HepG2 (cell line): ENCODE measurements around the gene VIPR1. TPM values are rescaled to one million over a fixed set of nuclear protein-coding genes. Genes with fewer than 3 reads are reported as not detected.

Source experiments
- ATAC-seq: fragments of 200-7000 bp; cut with Tn5 transposase; 3 replicates; pipeline ENCODE4 v1.9.1; 2020; ENCODE audit warnings: mild to moderate bottlenecking, moderate library complexity
- BruUV-seq: library from RNA; stranded (reverse); fragments of 400-500 nt; replicated peaks from 2 replicates; lab custom pipeline; 2021; lab: Mats Ljungman, UMichigan
- CTCF ChIA-PET: fragments of 300-600 bp; formaldehyde crosslinking; extraction: SDS; loops from one replicate; lab custom pipeline; 2021; ENCODE audit warnings: low total read pairs, inconsistent platforms, low intra/inter-chr PET ratio; lab: Yijun Ruan, JAX
- POLR2A ChIA-PET: fragments of 350-600 bp; sonication (Branson Sonifier 250); formaldehyde crosslinking; loops from one replicate; lab custom pipeline; 2020; ENCODE audit warnings: antibody characterized with exemption, inconsistent platforms; lab: Yijun Ruan, JAX
- DNase-seq: peaks from one replicate; pipeline ENCODE4 v3.0.0-alpha.2; 2015; ENCODE audit warnings: low spot score
- FAIRE-seq: peaks from 3 replicates; lab custom pipeline; 2011; peaks lifted over from hg19 to GRCh38; lab: Jason Lieb, UNC
- H2AFZ ChIP-seq: one replicate; pipeline ENCODE4 v1.6.1; 2011; ENCODE audit warnings: low read length, inconsistent platforms
- H3K27ac ChIP-seq: fragments of 300-600 bp; 3 replicates; pipeline ENCODE4 v1.8.0; 2011; ENCODE audit warnings: mixed run types, mild to moderate bottlenecking, mixed read lengths, low read length, inconsistent platforms; ENCODE audit not compliant: insufficient read depth; ENCODE audit errors: extremely low read length
- H3K27me3 ChIP-seq, 2 experiments: fragments of 200-600 bp in 1 of 2; 2 replicates in 1 of 2; 3 replicates in 1 of 2; pipeline versions ENCODE4 v1.6.0 to v1.8.0; 2011; ENCODE audit warnings: low read length in 2 of 2, mild to moderate bottlenecking in 2 of 2, moderate library complexity in 2 of 2, inconsistent platforms in 1 of 2; ENCODE audit not compliant: insufficient read depth in 2 of 2, control insufficient read depth in 1 of 2
- H3K36me3 ChIP-seq, 2 experiments: fragments of 200-600 bp in 1 of 2; replicated peaks in 1 of 2; 2 replicates in 1 of 2; 3 replicates in 1 of 2; pipeline versions ENCODE4 v1.5.1 to v1.8.0; 2011; ENCODE audit warnings: low read length in 2 of 2, inconsistent platforms in 1 of 2; ENCODE audit not compliant: insufficient read depth in 2 of 2, control insufficient read depth in 1 of 2
- H3K4me1 ChIP-seq: 2 replicates; pipeline ENCODE4 v1.5.1; 2012; ENCODE audit warnings: low read length, inconsistent platforms; ENCODE audit not compliant: insufficient read depth
- H3K4me2 ChIP-seq: 2 replicates; pipeline ENCODE4 v1.6.0; 2011; ENCODE audit warnings: low read depth, low read length, inconsistent platforms
- H3K4me3 ChIP-seq, 3 experiments: fragments of 200-600 bp in 1 of 3; sonication (generic), shearing (Covaris generic) in 1 of 3; replicated peaks in 1 of 3; 2 replicates each; pipeline ENCODE4 v1.5.1; 2011 to 2016; ENCODE audit warnings: low read length in 3 of 3, inconsistent platforms in 2 of 3, low read depth in 2 of 3, mild to moderate bottlenecking in 2 of 3, control low read depth in 1 of 3, mixed read lengths in 1 of 3; ENCODE audit not compliant: insufficient read depth in 1 of 3
- H3K79me2 ChIP-seq: one replicate; pipeline ENCODE4 v1.6.1; 2011; ENCODE audit warnings: low read length, inconsistent platforms; ENCODE audit not compliant: insufficient read depth
- H3K9ac ChIP-seq: 2 replicates; pipeline ENCODE4 v1.6.0; 2011; ENCODE audit warnings: mild to moderate bottlenecking, low read depth, low read length, inconsistent platforms; ENCODE audit not compliant: insufficient read depth
- H3K9me3 ChIP-seq: 2 replicates; pipeline ENCODE4 v1.5.1; 2012; ENCODE audit warnings: mild to moderate bottlenecking, low read length
- H4K20me1 ChIP-seq: 2 replicates; pipeline ENCODE4 v1.6.0; 2011; ENCODE audit warnings: inconsistent platforms, mild to moderate bottlenecking, low read length, moderate library complexity; ENCODE audit not compliant: insufficient read depth
- ERF ChIP-seq: IDR thresholded peaks from 2 replicates; pipeline ENCODE4 v1.6.1; 2018; ENCODE audit warnings: missing biosample characterization, missing genetic modification reagents
- HNRNPL ChIP-seq: fragments of 200-400 bp; formaldehyde crosslinking; IDR thresholded peaks from 2 replicates; pipeline ENCODE4 v1.6.1; 2017; ENCODE audit warnings: mild to moderate bottlenecking, low read depth, low read length
- KDM2A ChIP-seq: sonication (generic); formaldehyde crosslinking; IDR thresholded peaks from 2 replicates; pipeline ENCODE4 v1.4.0; 2020; ENCODE audit warnings: low read depth, missing genetic modification reagents, borderline replicate concordance
- NKX3-1 ChIP-seq: sonication (generic); formaldehyde crosslinking; IDR thresholded peaks from 2 replicates; pipeline ENCODE4 v1.5.0; 2020; ENCODE audit warnings: missing genetic modification reagents
- SP4 ChIP-seq: sonication (generic); formaldehyde crosslinking; IDR thresholded peaks from 2 replicates; pipeline ENCODE4 v1.8.1; 2023; ENCODE audit warnings: mild to moderate bottlenecking, missing genetic modification reagents
- WGBS: methylation state at CpG from one replicate; pipeline ENCODE4 v1.1.6; 2017; ENCODE audit warnings: low lambda C conversion rate; 5-methylcytosine and 5-hydroxymethylcytosine counted together
- in situ Hi-C: cut with HindIII; loops from 2 replicates; pipeline ENCODE4 v1.10.0; 2017; ENCODE audit warnings: low pct_unique_long_range_greater_than_20kb; ENCODE audit not compliant: extremely low pct_ligation_motif_present
- intact Hi-C: fragments of 100-400 bp; cut with micrococcal nuclease; formaldehyde crosslinking; loops from one replicate; pipeline ENCODE4 v1.10.0; 2022; ENCODE audit not compliant: unreplicated experiment
- polyA plus RNA-seq, 8 experiments: library from polyadenylated mRNA; depleted of rRNA in 3 of 8; stranded (reverse) in 7 of 8; unstranded in 1 of 8; fragments of >200 nt; fragmentation: Illumina TruSeq in 4 of 8; extraction: Trizol in 4 of 8; gene quantifications; 2 replicates each; pipeline versions ENCODE4 v1.2.1 to v1.2.3, GENCODE V29; 2011 to 2016; ENCODE audit warnings: low read depth in 4 of 8, missing spikeins in 1 of 8, mixed read lengths in 1 of 8; ENCODE audit not compliant: insufficient read depth in 1 of 8
- total RNA-seq, 5 experiments: library from RNA; depleted of rRNA; stranded (reverse); fragments of >200 nt; fragmentation: Illumina TruSeq; extraction: Trizol; gene quantifications; 2 replicates each; pipeline ENCODE4 v1.2.3, GENCODE V29; 2016; ENCODE audit warnings: low read depth in 1 of 5
- TF ChIP-seq, protein P1 (sequence below): IDR thresholded peaks from 2 replicates; pipeline ENCODE4 v1.4.0; 2020; ENCODE audit warnings: mild to moderate bottlenecking, missing genetic modification reagents
- TF ChIP-seq, protein P2 (sequence below): sonication (generic); formaldehyde crosslinking; IDR thresholded peaks from 2 replicates; pipeline ENCODE4 v1.5.0; 2020; ENCODE audit warnings: mild to moderate bottlenecking, missing genetic modification reagents, moderate library complexity
- TF ChIP-seq, protein P3 (sequence below): sonication (generic); formaldehyde crosslinking; IDR thresholded peaks from 2 replicates; pipeline ENCODE4 v1.5.0; 2020; ENCODE audit warnings: mild to moderate bottlenecking, missing genetic modification reagents, borderline replicate concordance
- TF ChIP-seq, protein P4 (sequence below): sonication (generic); formaldehyde crosslinking; IDR thresholded peaks from 2 replicates; pipeline ENCODE4 v1.9.0; 2022; ENCODE audit warnings: low read depth, missing genetic modification reagents

VIPR1 gene
- total and polyA plus RNA-seq, 2 of the 13 experiments (the other 11 are each of a cell fraction or from before 2014, with no cell fraction given): 0.04 to 0.11 TPM

DNA sequence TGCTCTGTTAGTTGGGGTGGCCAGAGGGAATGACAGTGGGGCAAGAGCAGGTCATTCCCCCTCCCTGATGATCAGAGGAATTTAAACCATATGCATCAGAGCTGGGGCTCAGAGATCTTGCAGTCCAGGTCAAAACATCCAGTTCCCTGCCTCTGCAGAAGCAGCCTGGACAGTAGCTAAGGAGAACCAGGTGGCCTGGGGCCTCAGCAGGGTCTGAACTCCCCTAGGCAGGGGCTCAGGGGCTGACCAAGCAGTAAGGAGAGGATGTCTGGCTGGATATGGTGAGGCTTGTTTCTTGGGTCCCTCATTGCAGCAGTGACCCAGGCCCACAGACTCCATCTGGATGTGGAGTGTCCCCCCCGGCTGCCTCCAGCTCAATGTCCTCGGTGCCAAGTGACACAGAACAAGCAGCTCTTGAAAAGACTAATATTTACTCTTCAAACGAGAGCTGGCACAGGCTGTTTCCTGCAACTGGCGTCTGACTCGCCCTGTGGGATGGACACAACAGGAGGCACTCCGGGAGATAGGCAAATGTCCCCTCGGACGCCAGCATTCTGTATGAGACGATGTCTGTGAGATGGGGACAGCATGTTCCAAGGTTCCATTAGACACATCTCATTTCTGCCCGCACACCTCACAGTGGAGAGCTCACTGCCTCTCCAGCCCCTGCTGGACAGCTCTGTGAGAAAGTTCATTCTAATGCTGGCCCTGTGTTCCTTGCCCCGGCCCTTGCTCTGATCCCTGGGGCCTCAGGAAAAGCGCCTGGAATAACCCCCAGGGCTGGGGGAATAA, 42.2 kb downstream of the VIPR1 start:
- ChIA-PET POLR2A (interaction anchor here (2.1 kb wide), 1 partner anchor 46 kb away, joined by 6 read pairs; the partner anchor contains the start of gene SS18L2), CTCF (interaction anchor here (1.5 kb wide), 1 partner anchor 315 kb away, joined by 4 read pairs; no protein-coding TSS in a partner anchor)
- in situ Hi-C loops: loop anchor here (10.0 kb wide), 1 partner anchor 100 kb away; no protein-coding TSS in a partner anchor
- Histone ChIP-seq H3K9ac (no peak overlapping the region), H3K36me3 (no peaks in the 10 kb centered on the region), H2AFZ (no peak overlapping the region), H3K27ac (peak overlapping the region; percentile 35), H4K20me1 (no peaks in the 10 kb centered on the region), H3K79me2 (no peaks in the 10 kb centered on the region), H3K4me2 (peak overlapping the region; percentile 91), H3K27me3 (no peaks in the 10 kb centered on the region), H3K4me1 (peaks cover 22% of the 10 kb centered on the region), H3K9me3 (no peaks in the 10 kb centered on the region), H3K4me3 (peak overlapping the region in 2 of 3 experiments; percentile 5 to 60; a peak in 3 of 6 replicates)
- intact Hi-C loops: loop anchor here (5.0 kb wide), 1 partner anchor 42 kb away; the partner anchor contains the start of gene VIPR1
- DNase-seq (peak; percentile 72), FAIRE-seq (peak; percentile 34), ATAC-seq (peak; percentile 84)
- no TSS peak for BruUV-seq
- WGBS: 0% methylated on average over 5 of the region's 12 CpGs
- TF ChIP-seq HNRNPL (peak; percentile 65; the same call in 1 of the 2 replicates), KDM2A (CRISPR knock-in tag) (peak; percentile 12; the same call in 1 of the 2 replicates), ERF (CRISPR knock-in tag) (0 out of 2 replicates have a peak, but pooled peaks have one; percentile 29), NKX3-1 (CRISPR knock-in tag) (no peak), SP4 (CRISPR knock-in tag) (peak; percentile 33; the same call in 1 of the 2 replicates)
- TF ChIP-seq, protein P1, sequence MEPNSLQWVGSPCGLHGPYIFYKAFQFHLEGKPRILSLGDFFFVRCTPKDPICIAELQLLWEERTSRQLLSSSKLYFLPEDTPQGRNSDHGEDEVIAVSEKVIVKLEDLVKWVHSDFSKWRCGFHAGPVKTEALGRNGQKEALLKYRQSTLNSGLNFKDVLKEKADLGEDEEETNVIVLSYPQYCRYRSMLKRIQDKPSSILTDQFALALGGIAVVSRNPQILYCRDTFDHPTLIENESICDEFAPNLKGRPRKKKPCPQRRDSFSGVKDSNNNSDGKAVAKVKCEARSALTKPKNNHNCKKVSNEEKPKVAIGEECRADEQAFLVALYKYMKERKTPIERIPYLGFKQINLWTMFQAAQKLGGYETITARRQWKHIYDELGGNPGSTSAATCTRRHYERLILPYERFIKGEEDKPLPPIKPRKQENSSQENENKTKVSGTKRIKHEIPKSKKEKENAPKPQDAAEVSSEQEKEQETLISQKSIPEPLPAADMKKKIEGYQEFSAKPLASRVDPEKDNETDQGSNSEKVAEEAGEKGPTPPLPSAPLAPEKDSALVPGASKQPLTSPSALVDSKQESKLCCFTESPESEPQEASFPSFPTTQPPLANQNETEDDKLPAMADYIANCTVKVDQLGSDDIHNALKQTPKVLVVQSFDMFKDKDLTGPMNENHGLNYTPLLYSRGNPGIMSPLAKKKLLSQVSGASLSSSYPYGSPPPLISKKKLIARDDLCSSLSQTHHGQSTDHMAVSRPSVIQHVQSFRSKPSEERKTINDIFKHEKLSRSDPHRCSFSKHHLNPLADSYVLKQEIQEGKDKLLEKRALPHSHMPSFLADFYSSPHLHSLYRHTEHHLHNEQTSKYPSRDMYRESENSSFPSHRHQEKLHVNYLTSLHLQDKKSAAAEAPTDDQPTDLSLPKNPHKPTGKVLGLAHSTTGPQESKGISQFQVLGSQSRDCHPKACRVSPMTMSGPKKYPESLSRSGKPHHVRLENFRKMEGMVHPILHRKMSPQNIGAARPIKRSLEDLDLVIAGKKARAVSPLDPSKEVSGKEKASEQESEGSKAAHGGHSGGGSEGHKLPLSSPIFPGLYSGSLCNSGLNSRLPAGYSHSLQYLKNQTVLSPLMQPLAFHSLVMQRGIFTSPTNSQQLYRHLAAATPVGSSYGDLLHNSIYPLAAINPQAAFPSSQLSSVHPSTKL (CRISPR knock-in tag): peak; percentile 28; the same call in 1 of the 2 replicates
- TF ChIP-seq, protein P2, sequence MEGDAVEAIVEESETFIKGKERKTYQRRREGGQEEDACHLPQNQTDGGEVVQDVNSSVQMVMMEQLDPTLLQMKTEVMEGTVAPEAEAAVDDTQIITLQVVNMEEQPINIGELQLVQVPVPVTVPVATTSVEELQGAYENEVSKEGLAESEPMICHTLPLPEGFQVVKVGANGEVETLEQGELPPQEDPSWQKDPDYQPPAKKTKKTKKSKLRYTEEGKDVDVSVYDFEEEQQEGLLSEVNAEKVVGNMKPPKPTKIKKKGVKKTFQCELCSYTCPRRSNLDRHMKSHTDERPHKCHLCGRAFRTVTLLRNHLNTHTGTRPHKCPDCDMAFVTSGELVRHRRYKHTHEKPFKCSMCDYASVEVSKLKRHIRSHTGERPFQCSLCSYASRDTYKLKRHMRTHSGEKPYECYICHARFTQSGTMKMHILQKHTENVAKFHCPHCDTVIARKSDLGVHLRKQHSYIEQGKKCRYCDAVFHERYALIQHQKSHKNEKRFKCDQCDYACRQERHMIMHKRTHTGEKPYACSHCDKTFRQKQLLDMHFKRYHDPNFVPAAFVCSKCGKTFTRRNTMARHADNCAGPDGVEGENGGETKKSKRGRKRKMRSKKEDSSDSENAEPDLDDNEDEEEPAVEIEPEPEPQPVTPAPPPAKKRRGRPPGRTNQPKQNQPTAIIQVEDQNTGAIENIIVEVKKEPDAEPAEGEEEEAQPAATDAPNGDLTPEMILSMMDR (CRISPR knock-in tag): peak; percentile 21; the same call in 1 of the 2 replicates
- TF ChIP-seq, protein P3, sequence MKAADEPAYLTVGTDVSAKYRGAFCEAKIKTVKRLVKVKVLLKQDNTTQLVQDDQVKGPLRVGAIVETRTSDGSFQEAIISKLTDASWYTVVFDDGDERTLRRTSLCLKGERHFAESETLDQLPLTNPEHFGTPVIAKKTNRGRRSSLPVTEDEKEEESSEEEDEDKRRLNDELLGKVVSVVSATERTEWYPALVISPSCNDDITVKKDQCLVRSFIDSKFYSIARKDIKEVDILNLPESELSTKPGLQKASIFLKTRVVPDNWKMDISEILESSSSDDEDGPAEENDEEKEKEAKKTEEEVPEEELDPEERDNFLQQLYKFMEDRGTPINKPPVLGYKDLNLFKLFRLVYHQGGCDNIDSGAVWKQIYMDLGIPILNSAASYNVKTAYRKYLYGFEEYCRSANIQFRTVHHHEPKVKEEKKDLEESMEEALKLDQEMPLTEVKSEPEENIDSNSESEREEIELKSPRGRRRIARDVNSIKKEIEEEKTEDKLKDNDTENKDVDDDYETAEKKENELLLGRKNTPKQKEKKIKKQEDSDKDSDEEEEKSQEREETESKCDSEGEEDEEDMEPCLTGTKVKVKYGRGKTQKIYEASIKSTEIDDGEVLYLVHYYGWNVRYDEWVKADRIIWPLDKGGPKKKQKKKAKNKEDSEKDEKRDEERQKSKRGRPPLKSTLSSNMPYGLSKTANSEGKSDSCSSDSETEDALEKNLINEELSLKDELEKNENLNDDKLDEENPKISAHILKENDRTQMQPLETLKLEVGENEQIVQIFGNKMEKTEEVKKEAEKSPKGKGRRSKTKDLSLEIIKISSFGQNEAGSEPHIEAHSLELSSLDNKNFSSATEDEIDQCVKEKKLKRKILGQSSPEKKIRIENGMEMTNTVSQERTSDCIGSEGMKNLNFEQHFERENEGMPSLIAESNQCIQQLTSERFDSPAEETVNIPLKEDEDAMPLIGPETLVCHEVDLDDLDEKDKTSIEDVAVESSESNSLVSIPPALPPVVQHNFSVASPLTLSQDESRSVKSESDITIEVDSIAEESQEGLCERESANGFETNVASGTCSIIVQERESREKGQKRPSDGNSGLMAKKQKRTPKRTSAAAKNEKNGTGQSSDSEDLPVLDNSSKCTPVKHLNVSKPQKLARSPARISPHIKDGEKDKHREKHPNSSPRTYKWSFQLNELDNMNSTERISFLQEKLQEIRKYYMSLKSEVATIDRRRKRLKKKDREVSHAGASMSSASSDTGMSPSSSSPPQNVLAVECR (CRISPR knock-in tag): peak; percentile 37; the same call in 1 of the 2 replicates
- TF ChIP-seq, protein P4, sequence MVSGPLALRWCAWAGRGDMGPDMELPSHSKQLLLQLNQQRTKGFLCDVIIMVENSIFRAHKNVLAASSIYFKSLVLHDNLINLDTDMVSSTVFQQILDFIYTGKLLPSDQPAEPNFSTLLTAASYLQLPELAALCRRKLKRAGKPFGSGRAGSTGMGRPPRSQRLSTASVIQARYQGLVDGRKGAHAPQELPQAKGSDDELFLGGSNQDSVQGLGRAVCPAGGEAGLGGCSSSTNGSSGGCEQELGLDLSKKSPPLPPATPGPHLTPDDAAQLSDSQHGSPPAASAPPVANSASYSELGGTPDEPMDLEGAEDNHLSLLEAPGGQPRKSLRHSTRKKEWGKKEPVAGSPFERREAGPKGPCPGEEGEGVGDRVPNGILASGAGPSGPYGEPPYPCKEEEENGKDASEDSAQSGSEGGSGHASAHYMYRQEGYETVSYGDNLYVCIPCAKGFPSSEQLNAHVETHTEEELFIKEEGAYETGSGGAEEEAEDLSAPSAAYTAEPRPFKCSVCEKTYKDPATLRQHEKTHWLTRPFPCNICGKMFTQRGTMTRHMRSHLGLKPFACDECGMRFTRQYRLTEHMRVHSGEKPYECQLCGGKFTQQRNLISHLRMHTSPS: peak; percentile 65
